Activated T-helper 1 cell treated with anti-CD3 and anti-CD28 coated beads, Interleukin-12 subunit alpha, Interleukin-12 subunit beta, Interleukin-2, Interleukin-4 antibody, amounts not matched to agents 30 ng/mL and 10 ng/mL and 1 ng/mL, durations not matched to agents 14 hours and 24 hours and 36 hours (primary cell): ENCODE data around the gene DYRK4. TPM values are rescaled to one million over a fixed set of nuclear protein-coding genes. Genes with fewer than 3 reads are reported as not detected.

ENCODE experiments used
- DNase-seq: peaks from one replicate; pipeline ENCODE4 v3.0.0; 2021; ENCODE audit warnings: low spot score
- H3K27ac Mint-ChIP-seq: one replicate; pipeline ENCODE4 v1.8.0; 2021; ENCODE audit warnings: mild to moderate bottlenecking, mixed read lengths
- H3K27me3 Mint-ChIP-seq: one replicate; pipeline ENCODE4 v1.8.0; 2022; ENCODE audit warnings: mild to moderate bottlenecking, moderate library complexity, mixed read lengths; ENCODE audit not compliant: insufficient read depth
- H3K36me3 Mint-ChIP-seq: one replicate; pipeline ENCODE4 v1.8.0; 2021; ENCODE audit warnings: low read depth, mixed read lengths
- H3K4me1 Mint-ChIP-seq: one replicate; pipeline ENCODE4 v1.8.0; 2021; ENCODE audit warnings: low read depth, mixed read lengths
- H3K4me3 Mint-ChIP-seq: one replicate; pipeline ENCODE4 v1.8.0; 2021; ENCODE audit warnings: mild to moderate bottlenecking, moderate library complexity, mixed read lengths
- H3K9me3 Mint-ChIP-seq: one replicate; pipeline ENCODE4 v1.8.0; 2021; ENCODE audit warnings: mixed read lengths
- intact Hi-C: fragments of 100-400 bp; cut with micrococcal nuclease; formaldehyde crosslinking; loops from one replicate; pipeline ENCODE4 v1.15.1; 2024
- total RNA-seq: library from RNA; stranded (reverse); gene quantifications from 2 replicates; pipeline ENCODE4 v1.2.3, GENCODE V29; 2022

DYRK4 gene
- total RNA-seq, 1 donor from 2014 or later: 29.8 TPM

DNA sequence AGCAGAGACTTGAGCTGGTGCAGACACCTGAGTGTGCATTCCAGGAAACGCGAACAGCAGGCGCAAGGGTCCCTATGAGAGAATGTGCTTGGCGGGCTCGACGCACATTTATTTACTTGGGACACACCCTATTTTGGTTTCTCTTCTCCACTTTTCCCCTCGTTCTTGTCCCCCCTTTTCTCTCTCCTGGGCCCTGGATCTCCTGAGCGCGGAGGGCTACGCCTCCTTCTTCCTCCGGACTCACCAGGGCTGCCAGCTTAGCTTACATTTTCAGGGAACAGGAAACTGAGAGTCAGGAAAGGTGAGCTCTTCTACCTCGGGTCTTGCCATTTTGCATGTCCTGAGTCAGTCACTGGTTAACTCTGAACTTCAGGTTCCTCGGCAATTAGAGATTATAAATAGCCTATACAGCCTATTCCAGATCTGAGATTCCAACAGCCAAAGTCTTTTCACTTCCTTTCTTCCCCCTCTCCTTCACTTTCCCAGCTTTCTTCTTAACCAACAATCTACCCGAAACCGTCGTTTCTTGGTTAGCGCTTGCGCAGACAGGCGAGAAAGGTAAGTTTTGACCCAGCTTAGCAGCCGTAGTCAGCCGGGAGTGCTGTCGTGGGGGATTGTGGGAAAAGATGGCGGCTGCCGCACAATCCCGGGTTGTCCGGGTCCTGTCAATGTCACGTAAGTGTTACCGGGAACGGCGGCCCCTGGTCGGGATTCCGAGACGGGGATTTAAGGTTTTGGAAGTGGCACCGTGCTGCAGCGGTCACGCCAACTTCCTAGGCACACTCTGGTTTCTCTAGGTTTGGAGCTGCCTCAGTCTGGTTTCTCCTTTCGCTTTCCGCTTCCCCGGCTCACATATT, 86.7 kb downstream of the DYRK4 start, which contains the start of the genes AKAP3 and NDUFA9:
Gene AKAP3 (minus strand): TSS at position 551 of the 857 bp plus-strand sequence. CDS start 10,855 bp downstream, outside the sequence.
Gene NDUFA9 (plus strand): TSS at position 614 of the 857 bp plus-strand sequence. CDS start 13 bp downstream, at position 627.
- intact Hi-C loops: loop anchor here (1.0 to 5.0 kb wide), 4 partner anchors 44 to 326 kb away; partner anchors contain the start of genes RAD51AP1 and TIGAR
- H3K27ac Mint-ChIP-seq: peak within 1 kb of the TSS; percentile 91
- peaks cover 8% of the 10 kb centered on the region for H3K27me3 Mint-ChIP-seq
- no peaks in the 10 kb centered on the region for H3K9me3 Mint-ChIP-seq
- peaks cover 5% of the 10 kb centered on the region for H3K36me3 Mint-ChIP-seq
- peaks cover 44% of the 10 kb centered on the region for H3K4me1 Mint-ChIP-seq
- peak; percentile 77 for DNase-seq
- H3K4me3 Mint-ChIP-seq: peak within 1 kb of the TSS; percentile 98

DNA sequence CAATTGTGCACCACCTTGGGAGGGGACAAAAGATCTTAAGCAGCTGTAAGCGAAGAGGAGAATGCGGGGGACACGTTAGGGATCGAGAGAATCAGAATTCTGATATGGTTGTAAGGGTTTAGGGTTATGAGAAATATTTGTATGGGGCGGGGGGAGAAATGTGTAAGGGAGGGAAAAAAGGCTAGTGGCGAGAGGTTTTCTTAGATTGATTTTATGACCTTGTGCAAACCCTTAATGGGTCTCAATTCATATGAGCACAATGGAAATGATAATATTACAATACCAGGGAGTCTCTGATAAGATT, 87.3 kb downstream of the DYRK4 start:
- Mint-ChIP-seq H3K27me3 (peaks cover 5% of the 10 kb centered on the region), H3K9me3 (no peaks in the 10 kb centered on the region), H3K27ac (peak overlapping the region; percentile 91), H3K4me1 (peaks cover 49% of the 10 kb centered on the region), H3K4me3 (peak overlapping the region; percentile 98), H3K36me3 (peaks cover 6% of the 10 kb centered on the region)
- DNase-seq: no peak
- intact Hi-C loops: loop anchor here (1.0 to 5.0 kb wide), 4 partner anchors 45 to 327 kb away; partner anchors contain the start of genes RAD51AP1 and TIGAR

DNA sequence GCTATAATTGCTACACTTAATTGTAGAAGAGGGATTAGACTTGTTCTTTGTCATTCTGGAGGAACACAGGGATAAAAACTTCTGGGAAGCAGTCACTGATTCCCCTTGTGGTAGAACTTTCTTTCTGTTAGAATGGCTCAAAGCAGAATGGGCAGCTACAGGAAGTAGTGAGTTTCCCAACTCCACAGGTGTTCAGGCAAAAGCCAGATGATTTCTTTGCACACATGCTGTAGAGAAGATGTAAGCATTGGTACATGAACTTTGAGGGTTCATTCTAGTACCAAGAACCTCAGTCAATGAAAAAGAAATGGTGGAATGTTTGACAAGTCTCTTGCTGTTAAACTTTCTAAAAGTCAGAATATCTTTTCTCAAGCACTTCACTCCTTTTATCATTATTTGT, 91.2 kb downstream of the DYRK4 start:
- peaks cover 40% of the 10 kb centered on the region for H3K4me1 Mint-ChIP-seq
- no peak for DNase-seq
- H3K9me3 Mint-ChIP-seq: no peaks in the 10 kb centered on the region
- no peaks in the 10 kb centered on the region for H3K27me3 Mint-ChIP-seq
- no peak overlapping the region for H3K27ac Mint-ChIP-seq
- H3K36me3 Mint-ChIP-seq: peaks cover 24% of the 10 kb centered on the region
- H3K4me3 Mint-ChIP-seq: no peak overlapping the region
- intact Hi-C loops: no loop called here

DNA sequence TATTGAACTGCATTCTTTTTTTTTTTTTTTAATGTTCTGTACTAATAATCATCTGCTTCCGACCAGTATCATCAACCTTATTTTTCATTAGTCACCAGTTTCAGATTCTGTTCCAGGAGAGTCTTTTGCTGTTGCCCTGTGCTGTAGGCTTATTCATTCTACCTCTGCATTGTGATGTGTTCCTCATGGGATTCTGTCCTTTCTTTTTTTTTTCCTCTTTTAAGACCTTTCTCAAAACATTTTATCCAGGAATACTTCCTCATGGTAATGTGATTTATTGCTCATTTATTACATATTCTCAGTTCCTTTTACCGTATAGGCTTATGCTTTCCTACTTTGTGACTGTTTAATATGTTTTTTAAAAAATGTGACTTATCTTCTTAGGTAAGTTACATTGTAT, 91.7 kb downstream of the DYRK4 start:
- Mint-ChIP-seq H3K27ac (no peak overlapping the region), H3K4me3 (no peak overlapping the region), H3K9me3 (no peaks in the 10 kb centered on the region), H3K27me3 (no peaks in the 10 kb centered on the region), H3K36me3 (peaks cover 24% of the 10 kb centered on the region), H3K4me1 (peaks cover 36% of the 10 kb centered on the region)
- intact Hi-C loops: no loop called here
- DNase-seq: no peak

Other genes with a start within 250 kb of the DYRK4 start
- 14.4 TPM in 2 replicates for gene TIGAR, start 241.0 kb upstream of the DYRK4 start, total RNA-seq
- gene FGF23, start 182.5 kb upstream of the DYRK4 start, total RNA-seq: not detected in 2 replicates
- not detected in 2 replicates for gene FGF6, start 116.4 kb upstream of the DYRK4 start, total RNA-seq
- gene RAD51AP1, start 23.3 kb upstream of the DYRK4 start, total RNA-seq: 34.1 and 39.4 TPM in 2 replicates
- 0.65 and 1.1 TPM in 2 replicates for gene AKAP3, start 86.8 kb downstream of the DYRK4 start, total RNA-seq
- 118 and 123 TPM in 2 replicates for gene NDUFA9, start 86.9 kb downstream of the DYRK4 start, total RNA-seq
- gene GALNT8, start 158.2 kb downstream of the DYRK4 start, total RNA-seq: 0.39 and 2.1 TPM in 2 replicates